NCI-H1417 (cell line): ENCODE data around the gene BLOC1S6.

Source experiments
- DNase-seq, 3 experiments: peaks; one replicate each; lab custom pipeline; 2025; lab: John Stamatoyannopoulos, UW

The BLOC1S6 gene, protein sequence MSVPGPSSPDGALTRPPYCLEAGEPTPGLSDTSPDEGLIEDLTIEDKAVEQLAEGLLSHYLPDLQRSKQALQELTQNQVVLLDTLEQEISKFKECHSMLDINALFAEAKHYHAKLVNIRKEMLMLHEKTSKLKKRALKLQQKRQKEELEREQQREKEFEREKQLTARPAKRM

DNA sequence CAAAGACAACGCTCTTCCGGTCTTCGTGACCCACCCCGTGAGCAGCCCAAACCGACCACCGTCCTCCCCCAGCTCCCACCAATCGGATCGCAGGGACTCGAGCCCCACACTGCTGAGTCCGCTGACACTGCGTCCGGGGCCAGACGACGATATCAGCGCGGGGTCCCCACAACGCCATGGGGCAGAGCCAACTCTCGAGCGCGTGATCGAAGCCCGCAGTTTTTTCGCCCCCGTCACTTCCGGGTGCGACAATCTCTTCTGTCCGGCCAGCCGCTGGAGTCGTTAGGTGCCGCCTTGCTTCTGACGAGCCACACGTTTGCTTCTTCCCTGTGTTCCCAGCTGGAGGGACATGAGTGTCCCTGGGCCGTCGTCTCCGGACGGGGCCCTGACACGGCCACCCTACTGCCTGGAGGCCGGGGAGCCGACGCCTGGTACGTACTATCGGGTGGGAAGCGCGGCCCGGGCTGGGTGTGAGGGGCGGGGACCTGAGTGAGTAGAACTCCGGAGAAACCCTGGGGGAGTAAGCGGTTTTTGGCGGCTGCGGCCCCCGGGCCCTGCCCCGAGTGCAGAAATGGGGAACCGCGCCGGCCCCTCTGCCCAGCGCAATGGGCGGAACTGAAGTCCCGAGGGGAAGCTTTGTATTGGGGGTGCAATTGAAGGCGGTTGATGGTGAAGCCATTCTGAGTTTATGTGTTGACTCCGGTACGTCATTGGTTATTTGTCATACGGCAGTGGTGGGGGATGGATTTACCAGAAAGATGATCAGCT, at the start of gene BLOC1S6:
TSS of gene BLOC1S6 (plus strand) at position 285 of the 768 bp plus-strand sequence. CDS start at position 350, 65 bp downstream.
- peak; percentile 80 to 92 (median 84) for DNase-seq

DNA sequence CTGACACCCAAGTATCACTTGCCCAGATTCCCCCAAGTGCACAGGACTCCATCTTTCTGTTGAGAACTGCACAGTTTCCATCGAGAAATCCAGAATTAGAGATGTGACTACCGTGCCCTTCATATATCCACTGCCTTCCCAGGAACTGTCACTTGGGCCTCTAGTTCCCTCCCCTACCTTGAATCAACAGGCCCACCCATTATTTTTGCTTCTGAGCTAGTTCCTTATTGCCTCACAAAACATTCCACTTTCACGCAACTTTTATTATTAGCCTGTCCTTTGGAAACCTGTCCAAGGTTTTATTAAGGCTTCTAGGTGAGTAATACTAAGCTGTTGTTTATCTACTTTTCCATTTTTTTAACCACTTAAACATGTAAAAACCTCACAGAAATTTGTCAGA, 47.5 kb upstream of the BLOC1S6 start:
- no peak for DNase-seq

DNA sequence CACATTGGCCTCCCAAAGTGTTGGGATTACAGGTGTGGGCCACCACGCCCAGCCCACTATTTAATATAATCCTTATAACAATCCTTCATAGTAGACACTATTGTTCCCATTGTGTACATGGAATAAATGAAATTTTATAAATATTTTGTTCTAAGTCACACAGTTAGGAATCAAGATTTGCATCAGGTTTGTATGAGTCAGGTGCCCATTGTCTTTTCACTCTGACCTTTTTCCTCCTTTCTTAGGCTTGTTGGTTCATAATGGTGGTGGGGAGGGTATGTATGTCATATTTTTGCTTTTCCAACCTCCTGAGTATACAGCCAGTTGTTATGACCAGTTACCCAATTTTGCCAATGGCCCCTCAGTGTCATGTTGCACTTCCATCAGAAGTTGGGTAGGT, 46.6 kb upstream of the BLOC1S6 start:
- DNase-seq: no peak

DNA sequence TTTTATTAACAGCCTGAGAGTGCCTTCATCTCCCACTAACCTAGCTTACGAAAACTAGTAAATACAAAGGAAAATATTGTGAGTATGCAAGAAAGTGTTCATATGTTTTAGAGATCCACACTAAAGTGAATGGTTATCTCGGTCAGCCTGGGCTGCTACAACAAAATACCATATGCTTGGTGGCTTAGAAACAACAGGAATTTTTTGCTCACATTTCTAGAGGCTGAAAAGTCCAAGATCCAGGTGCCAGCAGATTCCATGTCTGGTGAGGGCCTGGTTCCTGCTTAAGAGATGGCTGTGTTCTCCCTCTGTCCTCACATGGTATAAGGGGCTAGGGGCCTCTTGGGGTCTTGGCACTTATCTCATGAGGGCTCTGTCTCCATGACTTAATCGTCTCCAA, 44.1 kb upstream of the BLOC1S6 start:
- DNase-seq: no peak

DNA sequence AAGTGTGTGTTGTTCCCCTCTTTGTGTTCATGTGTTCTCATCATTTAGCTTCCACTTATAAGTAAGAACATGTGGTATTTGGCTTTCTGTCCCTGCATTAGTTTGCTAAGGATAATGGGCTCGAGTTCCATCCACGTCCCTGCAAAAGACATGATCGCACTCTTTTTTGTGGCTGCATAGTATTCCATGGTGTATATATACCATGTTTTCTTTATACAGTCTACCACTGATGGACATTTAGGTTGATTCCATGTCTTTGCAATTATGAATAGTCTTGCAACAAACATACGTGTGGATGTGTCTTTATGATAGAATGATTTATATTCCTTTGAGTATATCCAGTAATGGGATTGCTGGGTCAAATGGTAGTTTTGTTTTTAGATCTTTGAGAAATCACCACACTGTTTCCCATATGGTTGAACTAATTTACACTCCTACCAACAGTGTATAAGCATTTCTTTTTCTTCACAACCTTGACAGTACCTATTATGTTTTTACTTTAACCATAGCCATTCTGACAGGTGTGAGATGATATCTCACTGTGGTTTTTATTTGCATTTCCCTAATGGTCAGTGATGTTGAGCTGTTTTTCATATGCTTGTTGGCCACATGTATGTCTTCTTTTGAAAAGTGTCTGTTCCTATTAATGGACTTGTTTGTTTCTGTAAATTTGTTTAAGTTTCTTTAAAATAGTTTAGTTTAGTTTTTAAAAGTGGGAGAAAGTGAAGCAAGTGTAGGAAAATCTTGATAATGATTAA, 42.7 kb upstream of the BLOC1S6 start:
- no peak for DNase-seq

DNA sequence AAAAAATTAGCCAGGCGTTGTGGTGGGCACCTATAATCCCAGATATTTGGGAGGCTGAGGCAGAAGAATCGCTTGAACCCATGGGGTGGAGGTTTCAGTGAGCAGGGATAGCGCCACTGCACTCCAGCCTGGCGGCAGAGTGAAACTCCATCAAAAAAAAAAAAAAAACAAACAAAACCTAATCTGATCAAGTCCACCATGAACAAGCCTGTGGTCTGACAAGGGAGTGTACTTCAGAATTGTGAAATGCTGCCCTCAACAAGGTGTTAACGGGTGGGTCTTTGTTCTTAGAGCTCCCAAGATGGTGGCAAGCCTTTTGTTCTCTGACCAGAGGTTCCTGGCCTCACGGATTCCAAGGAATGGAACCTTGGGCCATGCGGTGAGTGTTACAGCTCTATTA, 40.4 kb upstream of the BLOC1S6 start:
- no peak for DNase-seq

DNA sequence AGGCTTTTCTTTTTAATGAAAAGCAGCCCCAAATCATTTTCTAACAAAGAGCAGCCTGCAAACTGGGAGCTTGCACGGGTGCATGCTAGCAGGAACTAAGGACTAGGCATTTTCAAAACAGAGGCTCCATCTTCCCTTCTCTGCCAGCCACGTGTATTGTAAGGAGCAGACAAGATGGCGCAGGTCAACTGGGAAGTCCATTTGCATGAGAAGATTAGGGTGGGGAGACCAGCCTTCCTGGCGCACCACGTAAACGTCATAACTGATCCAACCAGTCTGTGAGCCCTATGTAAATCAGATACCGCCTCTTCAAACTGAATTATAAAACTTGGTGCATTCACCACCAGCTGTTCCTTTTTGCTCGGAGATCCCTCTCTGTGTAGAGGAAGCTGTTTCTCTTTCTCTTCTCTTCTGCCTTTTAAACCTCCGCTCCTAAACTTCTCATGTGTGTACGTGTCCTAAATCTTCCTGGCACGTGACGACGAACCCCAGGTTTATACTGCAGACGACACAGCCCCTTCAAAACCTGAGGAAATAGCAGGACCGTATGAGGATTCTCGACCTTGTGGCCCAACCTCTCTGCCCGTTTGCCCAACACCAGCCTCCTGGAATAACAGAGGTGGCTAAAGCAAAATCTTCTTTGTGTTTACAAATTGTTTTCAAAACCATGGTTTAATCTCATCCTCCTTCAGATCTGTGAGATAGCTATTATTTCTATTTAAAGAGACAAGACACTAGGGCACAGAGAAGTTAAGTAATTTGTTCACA, 38.2 kb upstream of the BLOC1S6 start:
- DNase-seq: no peak

DNA sequence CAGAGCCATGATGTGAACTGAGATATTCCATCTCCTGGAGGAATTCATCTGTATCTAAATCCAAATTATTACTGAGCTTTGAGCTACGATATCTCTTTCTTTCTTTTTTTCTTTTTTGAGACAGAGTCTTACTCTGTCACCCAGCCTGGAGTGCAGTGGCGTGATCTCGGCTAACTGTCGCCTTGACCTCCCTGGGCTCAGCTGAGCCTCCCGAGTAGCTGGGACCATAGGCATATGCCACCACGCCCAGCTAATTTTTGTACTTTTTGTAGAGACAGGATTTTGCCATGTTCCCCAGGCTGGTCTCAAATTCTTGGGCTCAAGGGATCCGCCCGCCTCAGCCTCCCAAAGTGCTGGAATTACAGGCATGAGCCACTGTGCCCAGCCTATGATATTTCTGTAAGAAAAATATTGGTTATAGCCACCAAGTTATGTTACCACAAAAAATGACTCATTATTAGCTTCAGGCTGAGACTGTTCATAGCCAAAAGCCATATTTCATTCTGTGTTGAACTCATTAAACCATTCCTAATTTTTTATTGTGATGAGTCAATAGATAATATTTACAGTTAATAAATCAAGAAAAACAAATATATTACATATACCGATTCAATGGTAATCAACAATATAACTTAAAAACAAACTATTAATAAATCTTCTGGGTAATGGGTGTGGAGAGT, 37.5 kb upstream of the BLOC1S6 start:
- no peak for DNase-seq

DNA sequence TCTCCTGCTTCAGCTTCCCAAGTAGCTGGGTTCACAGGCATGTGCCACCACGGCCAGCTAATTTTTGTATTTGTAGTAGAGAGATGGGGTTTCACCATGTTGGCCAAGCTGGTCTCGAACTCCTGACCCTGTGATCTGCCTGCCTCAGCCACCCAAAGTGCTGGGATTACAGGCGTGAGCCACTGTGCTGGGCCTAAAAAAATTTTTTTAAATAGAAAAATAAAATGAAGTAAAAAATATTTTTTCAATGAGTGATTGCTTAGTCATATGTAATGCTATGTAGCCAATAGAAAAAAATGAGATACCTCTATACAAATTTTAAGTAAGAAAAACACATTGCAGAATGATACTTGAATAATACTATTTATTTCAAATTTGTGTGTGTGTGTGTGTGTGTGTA, 36.7 kb upstream of the BLOC1S6 start:
- DNase-seq: no peak

DNA sequence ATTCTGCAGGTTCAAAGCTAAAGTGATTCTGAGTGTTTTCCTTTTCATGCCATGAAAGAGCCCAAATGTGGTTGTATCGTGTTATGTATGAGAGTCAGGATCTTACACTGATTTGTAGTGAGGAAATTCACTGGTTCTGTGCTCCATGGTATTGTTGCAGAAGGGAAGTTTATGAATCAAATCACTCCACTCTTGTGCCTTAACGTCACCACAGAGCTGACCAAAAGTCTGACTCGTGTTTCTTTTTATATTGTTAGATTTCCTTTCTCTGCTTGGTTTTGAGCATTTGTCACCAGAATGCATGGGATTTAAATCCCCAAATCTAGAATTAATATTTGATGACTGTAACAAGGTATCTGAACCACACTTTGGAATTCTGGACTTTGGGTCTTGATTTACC, 35.5 kb upstream of the BLOC1S6 start:
- no peak for DNase-seq

DNA sequence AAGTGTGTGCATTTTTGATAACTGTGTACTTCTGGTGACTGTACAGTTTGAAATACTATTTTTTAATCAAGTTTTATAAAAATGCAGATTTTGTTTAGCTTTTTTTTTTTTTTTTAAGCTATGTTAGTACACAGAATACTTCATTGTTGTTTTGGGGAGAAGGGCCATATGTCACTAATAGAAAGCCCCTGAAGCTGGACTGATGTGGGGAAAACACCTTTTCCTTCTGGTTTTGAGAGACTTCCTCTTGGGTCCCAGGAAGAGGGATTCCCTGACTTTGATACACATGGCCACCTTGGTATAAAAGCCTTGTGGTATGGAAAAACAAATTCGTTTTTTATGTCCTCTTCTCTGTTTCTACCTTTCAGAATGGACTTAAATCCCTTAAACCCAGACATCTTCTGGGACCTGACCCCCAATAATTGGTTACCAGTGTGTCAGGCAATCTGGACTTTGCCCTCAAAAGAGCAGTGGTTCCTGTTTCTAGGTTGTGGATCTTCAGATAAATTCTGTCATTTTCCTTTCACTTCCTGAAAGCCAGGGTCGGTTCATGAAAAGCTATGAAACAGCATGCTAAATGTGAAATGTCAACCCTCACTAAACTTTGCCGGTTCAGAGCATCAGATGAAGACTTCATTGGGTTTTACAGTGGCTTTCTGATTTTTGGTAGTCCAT, 31.1 kb upstream of the BLOC1S6 start:
- no peak for DNase-seq

DNA sequence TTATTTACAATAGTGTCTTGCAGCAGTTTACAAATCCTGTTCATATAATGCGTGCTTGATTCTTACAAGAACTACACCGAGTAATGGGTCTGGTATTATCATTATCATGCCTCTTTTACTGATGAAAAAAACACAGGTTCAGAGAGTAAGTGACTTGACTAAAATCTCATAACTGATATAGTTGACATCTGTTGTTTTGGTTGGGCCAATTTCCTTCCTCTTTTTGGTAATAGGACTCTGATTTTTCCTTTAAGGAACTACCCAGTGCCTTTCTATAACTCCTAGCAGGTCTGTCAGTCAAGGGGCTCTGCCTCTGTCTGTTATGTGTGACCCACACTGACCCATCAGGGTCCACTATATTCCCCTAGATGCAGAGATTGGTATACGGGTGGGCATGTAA, 14.6 kb upstream of the BLOC1S6 start:
- no peak for DNase-seq

DNA sequence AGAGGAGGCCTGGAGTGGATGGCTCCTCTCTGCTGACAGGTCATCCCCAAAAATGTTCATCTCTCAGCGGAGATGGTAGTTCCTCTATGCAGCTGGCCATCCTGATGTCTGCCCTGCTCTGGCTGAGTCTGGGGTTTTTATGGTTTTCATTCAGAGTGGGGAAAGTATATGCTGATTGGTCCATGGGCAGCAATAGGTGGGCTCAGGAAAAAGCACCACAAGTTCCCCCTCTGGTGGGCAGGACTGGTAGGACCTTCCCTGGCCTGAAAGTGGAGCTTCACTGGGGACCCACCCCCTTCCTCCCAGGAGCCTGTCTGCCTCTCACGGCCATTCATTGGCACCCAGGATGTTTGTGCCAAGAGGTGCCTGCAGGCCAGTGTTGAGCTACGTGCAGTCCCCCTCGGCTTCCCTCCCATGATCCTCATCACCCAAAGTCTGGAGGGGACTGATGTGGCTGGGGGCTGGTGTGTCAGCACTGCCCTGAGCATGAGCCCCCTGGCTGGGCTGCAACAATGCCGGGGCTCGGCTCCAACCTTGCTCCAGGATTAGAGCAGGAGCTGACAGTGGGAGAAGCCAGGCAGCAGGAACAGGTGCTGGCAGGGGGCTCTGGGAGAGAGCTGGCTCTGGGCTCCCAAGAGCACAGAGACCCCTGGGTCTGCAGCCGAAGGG, 13.1 kb upstream of the BLOC1S6 start:
- DNase-seq: peak in 2 of 3 experiments; percentile 1 to 3

DNA sequence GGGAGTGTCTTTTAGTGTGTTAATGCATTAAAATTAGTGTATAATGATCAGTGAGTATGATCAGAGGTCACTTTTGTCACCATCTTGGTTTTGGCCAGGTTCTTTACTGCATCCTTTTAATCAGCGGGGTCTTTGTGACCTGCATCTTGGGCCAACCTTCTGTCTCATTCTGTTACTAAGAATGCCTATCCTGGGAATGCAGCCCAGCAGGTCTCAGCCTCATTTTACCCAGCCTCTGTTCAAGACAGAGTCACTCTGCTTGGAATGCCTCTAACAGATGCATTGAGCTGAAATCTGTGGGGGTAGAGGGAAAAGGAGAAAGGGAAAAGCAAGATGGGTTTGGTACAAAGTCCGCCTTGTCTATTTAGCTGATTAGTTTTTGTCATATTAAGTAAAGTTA, 5.3 kb upstream of the BLOC1S6 start:
- no peak for DNase-seq

DNA sequence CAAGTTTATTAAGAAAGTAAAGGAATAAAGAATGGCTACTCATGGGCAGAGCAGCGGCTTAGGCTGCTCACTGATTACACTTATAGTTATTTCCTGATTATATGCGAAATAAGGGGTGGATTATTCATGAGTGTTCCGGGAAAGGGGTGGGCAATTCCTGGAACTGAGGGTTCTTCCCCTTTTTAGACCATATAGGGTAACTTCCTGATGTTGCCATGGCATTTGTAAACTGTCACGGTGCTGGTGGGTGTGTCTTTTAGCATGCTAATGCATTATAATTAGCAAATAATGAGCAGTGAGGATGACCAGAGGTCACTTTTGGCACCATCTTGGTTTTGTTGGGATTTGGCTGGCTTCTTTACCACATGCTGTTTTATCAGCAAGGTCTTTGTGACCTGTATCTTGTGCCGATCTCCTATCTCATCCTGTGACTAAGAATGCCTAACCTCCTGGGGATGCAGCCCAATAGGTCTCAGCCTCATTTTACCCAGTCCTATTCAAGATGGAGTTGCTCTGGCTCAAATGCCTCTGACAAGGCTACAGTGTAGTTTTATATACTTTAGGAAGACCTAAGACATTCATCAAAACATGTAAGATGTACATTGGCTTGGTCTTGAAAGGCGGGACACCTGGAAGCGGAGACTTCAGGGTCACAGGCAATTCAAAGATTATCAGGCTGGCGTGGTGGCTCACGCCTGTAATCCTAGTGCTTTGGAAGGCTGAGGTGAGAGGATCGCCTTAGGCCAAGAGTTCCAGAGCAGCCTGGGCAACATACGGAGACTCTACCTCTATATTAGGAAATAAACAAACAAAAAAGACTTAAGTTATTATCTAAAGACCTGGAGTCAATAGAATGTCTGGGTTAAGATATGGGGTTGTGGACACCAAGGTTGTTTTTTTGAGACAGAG, 3.2 kb upstream of the BLOC1S6 start:
- no peak for DNase-seq

DNA sequence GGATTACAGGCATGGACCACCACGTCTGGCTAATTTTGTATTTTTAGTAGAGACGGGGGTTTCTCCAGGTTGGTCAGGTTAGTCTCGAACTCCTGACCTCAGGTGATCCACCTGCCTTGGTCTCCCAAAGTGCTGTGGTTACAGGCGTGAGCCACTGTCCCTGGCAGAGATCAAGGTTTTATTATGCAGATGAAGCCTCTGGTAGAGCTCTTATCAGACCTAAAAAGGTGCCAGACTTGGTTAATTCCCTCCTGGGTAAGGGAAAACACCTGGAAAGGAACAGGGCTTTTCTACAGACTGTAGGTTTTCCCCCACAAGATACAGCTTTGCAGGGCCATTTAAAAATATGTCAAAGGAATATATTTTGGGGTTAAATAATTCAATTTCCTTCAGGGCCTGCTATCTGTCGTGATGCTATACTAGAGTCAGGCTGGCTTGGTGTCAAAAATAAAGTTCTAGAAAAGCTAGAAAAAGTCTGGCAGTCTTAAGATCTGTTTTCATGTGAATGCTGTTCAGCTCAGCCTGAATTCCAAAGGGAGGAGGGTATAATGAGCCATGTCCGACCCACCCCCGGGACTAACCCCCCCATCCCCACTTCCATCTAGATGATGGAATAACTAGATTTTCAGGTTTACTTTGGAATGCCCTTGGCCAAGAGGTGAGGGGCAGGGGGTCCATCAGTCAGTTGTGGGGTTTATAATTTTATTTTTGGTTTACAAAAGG, 1.9 kb upstream of the BLOC1S6 start:
- no peak for DNase-seq

DNA sequence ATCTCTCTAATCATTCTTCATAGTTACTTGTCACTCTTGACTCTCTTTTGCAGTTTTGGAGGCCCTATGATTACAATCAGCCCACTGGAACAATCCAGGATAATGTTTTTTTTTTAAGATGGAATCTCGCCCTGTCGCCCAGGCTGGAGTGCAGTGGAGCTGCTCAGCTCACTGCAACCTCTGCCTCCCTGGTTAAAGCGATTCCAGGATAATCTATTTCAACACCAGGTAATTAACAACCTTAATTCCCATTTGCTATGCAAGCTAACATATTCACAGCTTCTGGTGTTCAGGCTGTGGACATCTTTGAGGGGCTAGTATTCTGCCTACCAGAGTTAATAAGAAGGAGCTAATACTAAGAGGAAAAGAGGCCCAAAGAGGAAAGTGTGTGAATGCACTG, 1.1 kb upstream of the BLOC1S6 start:
- DNase-seq: no peak

DNA sequence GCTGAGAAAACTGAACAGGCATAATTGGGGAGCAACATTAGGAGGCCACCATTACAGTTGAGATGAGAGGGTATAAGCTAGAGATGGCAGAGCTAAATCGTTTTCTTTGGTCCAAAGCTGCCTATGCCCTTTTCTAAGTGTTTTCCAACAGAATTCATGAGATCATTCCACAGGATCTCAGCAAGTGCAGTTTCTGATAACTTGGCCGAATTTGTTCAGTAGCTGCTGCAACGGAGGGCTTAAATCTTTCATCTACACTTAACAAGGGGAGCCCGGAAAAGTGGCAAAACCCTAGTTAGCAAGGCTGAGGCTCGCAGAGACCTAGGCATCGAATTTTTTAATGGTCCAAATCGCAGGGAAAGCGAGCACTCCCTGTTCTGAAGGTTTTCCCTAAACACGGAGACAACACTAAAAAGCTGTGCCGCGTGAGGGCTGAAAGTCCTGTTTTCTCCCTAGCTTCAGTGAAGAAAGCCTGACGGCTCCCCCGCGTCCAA, 531 bp upstream of the BLOC1S6 start:
- no peak for DNase-seq

DNA sequence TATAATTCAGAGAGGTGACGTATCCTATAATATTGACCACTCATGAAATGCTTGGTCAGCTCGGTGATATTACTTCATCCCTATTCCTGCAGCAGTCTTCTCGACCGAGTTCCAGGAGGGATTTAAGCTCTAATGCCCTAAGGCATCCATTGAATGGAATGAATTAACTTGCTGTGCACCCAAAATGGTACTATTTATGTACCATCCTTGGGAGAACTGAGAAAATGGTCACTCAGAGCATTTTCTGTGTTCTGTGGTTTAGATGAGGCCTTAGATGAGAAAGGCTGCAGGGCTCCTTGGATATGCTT, 638 bp downstream of the BLOC1S6 start:
- no peak for DNase-seq
